Coronary artery (tissue), 2 donors: ENCODE data around the gene STX4.

Source experiments
- DNase-seq: peaks from one replicate; pipeline ENCODE4 v3.0.0-alpha.2; 2017; ENCODE audit warnings: low spot score
- H3K27ac ChIP-seq, 2 donors: fragments of 200-600 bp; sonication (generic); one replicate each; pipeline ENCODE4 v1.5.1; 2016 to 2019
- H3K4me3 ChIP-seq: fragments of 200-600 bp; sonication (generic); 2 replicates; pipeline ENCODE4 v1.5.1; 2016; ENCODE audit warnings: mild to moderate bottlenecking, moderate library complexity
- CTCF ChIP-seq: fragments of 200-600 bp; sonication (generic); IDR thresholded peaks from one replicate; pipeline ENCODE4 v1.5.1; 2019; ENCODE audit warnings: antibody characterized with exemption

The STX4 gene

GRCh38 chr16:31081428-31082351 is 48.3 kb downstream of the STX4 start:
- no peak for DNase-seq
- no peak for TF ChIP-seq CTCF
- Histone ChIP-seq H3K27ac (no peak overlapping the region), H3K4me3 (no peak overlapping the region)

GRCh38 chr16:31082368-31083045 is 49.1 kb downstream of the STX4 start:
- DNase-seq = no peak
- Histone ChIP-seq H3K27ac (peak overlapping the region in 1 of 2 donors; percentile 28), H3K4me3 (no peak overlapping the region)
- TF ChIP-seq CTCF = no peak

- TF ChIP-seq CTCF = no peak
- Histone ChIP-seq H3K27ac (peak overlapping the region in 1 of 2 donors; percentile 28), H3K4me3 (no peak overlapping the region)
- no peak for DNase-seq
These were observed 49.7 kb downstream of the STX4 start for GRCh38 chr16:31083081-31083480.

GRCh38 chr16:31083556-31083955 is 50.2 kb downstream of the STX4 start:
- H3K27ac ChIP-seq = no peak overlapping the region
- H3K4me3 ChIP-seq = no peak overlapping the region
- no peak for TF ChIP-seq CTCF
- DNase-seq = no peak

GRCh38 chr16:31083981-31084380 is 50.6 kb downstream of the STX4 start:
- no peak overlapping the region for H3K27ac ChIP-seq
- H3K4me3 ChIP-seq = no peak overlapping the region
- DNase-seq = no peak
- TF ChIP-seq CTCF = no peak

GRCh38 chr16:31084584-31085302 is 51.4 kb downstream of the STX4 start:
- no peak for DNase-seq
- H3K27ac ChIP-seq = no peak overlapping the region
- TF ChIP-seq CTCF = no peak
- H3K4me3 ChIP-seq = no peak overlapping the region
